Brain microvascular endothelial cell (primary cell): ENCODE results near the gene SLC2A9.

ENCODE experiments used
- DNase-seq: peaks from one replicate; pipeline ENCODE4 v3.0.0-alpha.2; 2020
- H3K27ac ChIP-seq: fragments of 250-450 bp; sonication (Bioruptor Pico); 2 replicates; pipeline ENCODE4 v1.5.1; 2020; ENCODE audit warnings: mild to moderate bottlenecking, moderate library complexity
- H3K27me3 ChIP-seq: fragments of 250-450 bp; sonication (Bioruptor Pico); replicated peaks from 2 replicates; pipeline ENCODE4 v1.5.1; 2020; ENCODE audit warnings: mild to moderate bottlenecking
- H3K36me3 ChIP-seq: fragments of 250-450 bp; sonication (Bioruptor Pico); replicated peaks from 2 replicates; pipeline ENCODE4 v1.5.1; 2020; ENCODE audit warnings: mild to moderate bottlenecking
- H3K4me3 ChIP-seq: 2 replicates; pipeline ENCODE4 v1.5.1; 2011; ENCODE audit warnings: low read depth, mild to moderate bottlenecking, control low read depth, low read length, moderate library complexity
- in situ Hi-C: cut with HindIII; loops from 2 replicates; pipeline ENCODE4 v1.10.0; 2017; ENCODE audit warnings: low sequenced_read_pairs, low pct_ligation_motif_present
- TF ChIP-seq, protein P1 (sequence below): IDR thresholded peaks from 2 replicates; pipeline ENCODE4 v1.5.1; 2011; ENCODE audit warnings: low read depth, mild to moderate bottlenecking, moderate library complexity, low read length, control low read depth, inconsistent platforms; ENCODE audit errors: missing control alignments

The SLC2A9 gene

DNA sequence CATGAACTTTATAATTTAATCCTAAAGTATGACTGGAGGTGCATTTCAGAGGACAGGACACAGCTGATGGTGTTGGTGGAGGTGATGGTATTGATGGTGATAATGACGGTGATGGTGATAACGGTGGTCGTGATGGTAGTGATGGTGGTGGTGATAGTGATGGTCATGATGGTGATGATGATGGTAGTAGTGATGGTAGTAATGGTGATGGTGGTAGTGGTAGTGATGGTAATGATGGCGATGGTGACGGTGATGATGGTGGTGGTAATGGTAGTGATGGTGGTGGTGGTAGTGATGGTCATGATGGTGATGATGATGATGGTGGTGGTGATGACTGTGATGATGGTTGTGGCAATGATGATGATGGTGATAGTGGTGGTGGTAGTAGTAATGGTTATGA lies 40.4 kb downstream of the SLC2A9 start:
- Histone ChIP-seq H3K36me3 (no peaks in the 10 kb centered on the region), H3K27ac (no peak overlapping the region), H3K27me3 (no peaks in the 10 kb centered on the region), H3K4me3 (no peak overlapping the region)
- TF ChIP-seq, protein P1, sequence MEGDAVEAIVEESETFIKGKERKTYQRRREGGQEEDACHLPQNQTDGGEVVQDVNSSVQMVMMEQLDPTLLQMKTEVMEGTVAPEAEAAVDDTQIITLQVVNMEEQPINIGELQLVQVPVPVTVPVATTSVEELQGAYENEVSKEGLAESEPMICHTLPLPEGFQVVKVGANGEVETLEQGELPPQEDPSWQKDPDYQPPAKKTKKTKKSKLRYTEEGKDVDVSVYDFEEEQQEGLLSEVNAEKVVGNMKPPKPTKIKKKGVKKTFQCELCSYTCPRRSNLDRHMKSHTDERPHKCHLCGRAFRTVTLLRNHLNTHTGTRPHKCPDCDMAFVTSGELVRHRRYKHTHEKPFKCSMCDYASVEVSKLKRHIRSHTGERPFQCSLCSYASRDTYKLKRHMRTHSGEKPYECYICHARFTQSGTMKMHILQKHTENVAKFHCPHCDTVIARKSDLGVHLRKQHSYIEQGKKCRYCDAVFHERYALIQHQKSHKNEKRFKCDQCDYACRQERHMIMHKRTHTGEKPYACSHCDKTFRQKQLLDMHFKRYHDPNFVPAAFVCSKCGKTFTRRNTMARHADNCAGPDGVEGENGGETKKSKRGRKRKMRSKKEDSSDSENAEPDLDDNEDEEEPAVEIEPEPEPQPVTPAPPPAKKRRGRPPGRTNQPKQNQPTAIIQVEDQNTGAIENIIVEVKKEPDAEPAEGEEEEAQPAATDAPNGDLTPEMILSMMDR: no peak
- in situ Hi-C loops: no loop called here
- no peak for DNase-seq

DNA sequence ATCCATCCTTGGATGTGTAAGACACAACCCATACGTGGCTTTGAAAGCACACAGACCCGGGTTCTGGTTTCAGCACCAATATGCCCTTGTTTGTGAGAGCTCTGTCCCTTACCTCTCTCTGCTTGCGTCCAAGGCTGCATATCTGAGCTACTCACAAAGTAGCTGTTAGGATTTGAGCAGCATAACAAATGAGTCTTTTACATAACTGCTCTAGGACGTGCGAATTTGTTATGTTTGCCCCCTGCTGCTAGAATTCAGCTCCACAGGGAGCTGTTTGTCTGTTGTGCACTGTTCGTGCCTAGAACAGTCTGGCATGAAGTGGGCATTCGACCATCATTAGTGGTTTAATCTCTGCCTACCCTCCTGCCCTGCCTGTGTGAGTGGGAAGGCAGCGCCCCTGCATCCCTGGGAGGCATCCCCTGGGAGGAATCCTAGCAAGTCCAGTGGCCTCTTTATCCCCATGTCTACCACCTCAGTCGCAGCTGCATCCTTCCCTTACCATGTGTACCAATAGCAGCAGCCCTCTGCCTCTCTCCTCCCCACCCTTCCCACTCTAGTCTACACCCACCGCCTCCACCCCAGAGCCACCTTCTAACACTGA lies 42.1 kb downstream of the SLC2A9 start:
- TF ChIP-seq, protein P1: no peak
- in situ Hi-C loops: no loop called here
- peak; percentile 38 for DNase-seq
- Histone ChIP-seq H3K36me3 (no peaks in the 10 kb centered on the region), H3K27ac (no peak overlapping the region), H3K4me3 (no peak overlapping the region), H3K27me3 (no peaks in the 10 kb centered on the region)

DNA sequence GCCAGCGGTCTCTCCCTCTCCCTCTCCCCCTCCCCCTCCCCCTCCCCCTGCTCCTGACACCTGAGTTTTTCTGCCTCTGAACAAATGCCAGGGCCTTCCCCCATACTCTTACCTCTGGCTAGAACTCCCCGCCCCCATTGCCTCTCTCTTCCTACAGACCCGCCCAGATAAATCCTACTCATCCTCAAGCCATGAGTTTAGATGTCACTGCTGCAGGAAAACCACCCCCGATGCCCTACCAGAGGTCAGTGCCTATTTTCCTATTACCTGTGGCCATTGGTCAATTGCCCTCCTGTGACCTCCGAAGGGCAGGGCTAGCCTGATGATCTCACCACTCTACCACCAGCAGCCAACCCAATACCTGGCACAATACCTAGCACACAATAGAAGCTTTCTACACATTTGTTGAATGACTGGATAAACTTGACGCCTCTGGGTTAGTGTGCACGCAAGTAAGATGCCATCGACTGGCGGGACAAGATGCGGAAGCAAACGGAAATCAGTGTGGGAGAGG lies 43.7 kb downstream of the SLC2A9 start:
- H3K27me3 ChIP-seq: no peaks in the 10 kb centered on the region
- H3K27ac ChIP-seq: no peak overlapping the region
- no peaks in the 10 kb centered on the region for H3K36me3 ChIP-seq
- in situ Hi-C loops: no loop called here
- no peak overlapping the region for H3K4me3 ChIP-seq
- TF ChIP-seq, protein P1: no peak
- DNase-seq: no peak

DNA sequence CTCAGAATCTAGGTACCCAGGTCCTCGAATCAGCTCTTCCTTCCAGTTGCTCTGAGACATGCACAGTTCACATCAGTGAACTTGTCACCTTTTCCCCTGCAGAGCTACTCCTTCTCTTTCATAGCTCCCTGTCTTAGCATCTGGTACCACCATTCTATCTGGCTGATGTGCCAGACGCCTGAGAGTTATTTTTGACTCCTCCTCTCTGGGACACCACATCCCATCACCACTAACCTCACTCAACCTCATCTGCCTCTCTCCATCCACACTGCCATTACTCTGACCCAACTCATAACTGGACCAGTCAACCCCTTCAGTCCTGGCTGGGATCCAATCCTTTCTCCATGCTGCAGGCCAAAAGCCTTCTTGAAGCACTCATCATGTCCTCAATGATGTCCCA lies 44.5 kb downstream of the SLC2A9 start:
- TF ChIP-seq, protein P1: no peak
- no peaks in the 10 kb centered on the region for H3K36me3 ChIP-seq
- no peaks in the 10 kb centered on the region for H3K27me3 ChIP-seq
- no peak overlapping the region for H3K27ac ChIP-seq
- in situ Hi-C loops: no loop called here
- no peak overlapping the region for H3K4me3 ChIP-seq
- DNase-seq: no peak

DNA sequence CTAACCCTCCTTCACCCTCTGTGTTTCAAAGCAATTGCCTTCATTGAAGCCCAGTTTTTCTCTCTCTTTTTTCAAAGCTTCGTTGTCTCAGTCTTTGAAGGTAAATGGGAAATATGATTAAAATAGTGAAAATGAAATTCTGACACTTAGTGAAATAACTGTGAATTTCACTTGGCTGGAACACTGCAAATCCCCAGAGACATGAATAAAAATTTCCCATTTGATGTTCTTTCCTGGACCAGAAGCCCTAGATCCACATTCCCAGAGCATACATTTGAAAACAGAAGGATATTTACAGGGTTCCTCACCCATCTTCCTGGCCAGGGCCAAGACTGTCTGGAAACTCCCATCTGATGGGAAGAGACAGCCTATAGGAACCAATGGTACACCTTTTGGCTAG lies 45.0 kb downstream of the SLC2A9 start:
- TF ChIP-seq, protein P1: no peak

DNA sequence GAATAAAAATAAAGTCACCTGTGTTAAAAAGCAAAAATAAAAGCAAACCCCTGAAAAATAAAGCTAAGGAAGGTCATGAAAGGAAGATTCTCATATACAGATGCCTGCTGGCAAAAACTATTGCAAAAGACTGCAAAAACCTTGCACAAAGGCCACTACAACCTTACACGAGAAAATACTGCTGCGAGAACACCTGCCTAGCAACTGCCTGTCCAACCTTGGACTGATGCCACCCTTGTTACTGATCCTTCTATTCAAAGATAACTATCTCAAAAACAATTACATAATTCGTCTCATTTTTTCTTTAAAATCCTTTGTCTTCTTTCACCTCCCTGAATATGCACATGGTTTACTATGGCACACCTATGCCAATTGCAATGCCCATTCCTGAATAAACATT lies 49.6 kb downstream of the SLC2A9 start:
- no peak for DNase-seq
- Histone ChIP-seq H3K4me3 (no peak overlapping the region), H3K36me3 (no peaks in the 10 kb centered on the region), H3K27ac (no peak overlapping the region), H3K27me3 (no peaks in the 10 kb centered on the region)
- TF ChIP-seq, protein P1: no peak
- in situ Hi-C loops: no loop called here

More for the DNA sequence above, 45.0 kb downstream of the SLC2A9 start:
- Histone ChIP-seq H3K27ac (no peak overlapping the region), H3K4me3 (no peak overlapping the region), H3K36me3 (no peaks in the 10 kb centered on the region), H3K27me3 (no peaks in the 10 kb centered on the region)
- in situ Hi-C loops: no loop called here
- DNase-seq: no peak
